PC-3 (cell line): ENCODE results near the gene ARL17A.
"Not testable (repeated sequence)": the region's sequence is repeated elsewhere in the genome, so short reads cannot be mapped to it uniquely, and the experiment has no call there.

Source experiments
- CTCF ChIP-seq: fragments of 300-600 bp; sonication (generic); conservative IDR thresholded peaks from 2 replicates; pipeline ENCODE4 v1.5.1; 2017; ENCODE audit warnings: antibody characterized with exemption, low read depth, mild to moderate bottlenecking, low read length
- EZH2 ChIP-seq: fragments of 300-600 bp; sonication (generic); IDR thresholded peaks from one replicate; pipeline ENCODE4 v1.6.1; 2017; ENCODE audit warnings: antibody characterized with exemption, mild to moderate bottlenecking, low read length; ENCODE audit not compliant: unreplicated experiment

GRCh38 chr17:46492021-46492420 lies 87.5 kb downstream of the ARL17A start:
- TF ChIP-seq CTCF, EZH2: not testable (repeated sequence)
